H9 (cell line): Measurements from ENCODE around the gene ENPP1. TPM values are rescaled to one million over a fixed set of nuclear protein-coding genes. Genes with fewer than 3 reads are reported as not detected.

ENCODE experiments used
- DNase-seq: peaks from one replicate; pipeline ENCODE4 v3.0.0-alpha.2; 2017
- H2AFZ ChIP-seq: one replicate; pipeline ENCODE4 v1.6.1; 2013; ENCODE audit warnings: mild to moderate bottlenecking, low read length, control low read depth, moderate library complexity
- H2AK5ac ChIP-seq: 2 replicates; pipeline ENCODE4 v1.6.1; 2013; ENCODE audit warnings: low read length, control low read depth, mixed read lengths; ENCODE audit not compliant: insufficient read length
- H2BK120ac ChIP-seq: one replicate; pipeline ENCODE4 v1.6.1; 2013; ENCODE audit warnings: low read depth, mild to moderate bottlenecking, low read length, control low read depth, inconsistent platforms; ENCODE audit not compliant: poor library complexity, severe bottlenecking
- H2BK12ac ChIP-seq: 2 replicates; pipeline ENCODE4 v1.6.1; 2013; ENCODE audit warnings: low read length, control low read depth, mixed read lengths, low read depth; ENCODE audit not compliant: insufficient read length
- H2BK15ac ChIP-seq: 2 replicates; pipeline ENCODE4 v1.6.1; 2013; ENCODE audit warnings: low read depth, low read length, control low read depth
- H2BK20ac ChIP-seq: one replicate; pipeline ENCODE4 v1.6.1; 2013; ENCODE audit warnings: low read depth, mild to moderate bottlenecking, low read length, control low read depth, inconsistent platforms; ENCODE audit not compliant: poor library complexity, severe bottlenecking
- H2BK5ac ChIP-seq: 2 replicates; pipeline ENCODE4 v1.6.1; 2013; ENCODE audit warnings: low read length, control low read depth, mixed read lengths; ENCODE audit not compliant: insufficient read length
- H3K14ac ChIP-seq: 2 replicates; pipeline ENCODE4 v1.6.1; 2013; ENCODE audit warnings: low read length, control low read depth; ENCODE audit not compliant: insufficient read depth
- H3K18ac ChIP-seq: 2 replicates; pipeline ENCODE4 v1.6.1; 2013; ENCODE audit warnings: low read depth, mild to moderate bottlenecking, mixed read lengths, low read length, control low read depth; ENCODE audit not compliant: insufficient read length
- H3K23ac ChIP-seq: 2 replicates; pipeline ENCODE4 v1.6.1; 2013; ENCODE audit warnings: low read length, control low read depth, mixed read lengths, low read depth; ENCODE audit not compliant: insufficient read length
- H3K23me2 ChIP-seq: 2 replicates; pipeline ENCODE4 v1.6.1; 2013; ENCODE audit warnings: low read depth, mild to moderate bottlenecking, mixed read lengths, low read length, control low read depth; ENCODE audit not compliant: insufficient read length, poor library complexity, severe bottlenecking
- H3K27ac ChIP-seq: 2 replicates; pipeline ENCODE4 v1.5.1; 2013; ENCODE audit warnings: low read length, control low read depth, mixed read lengths, low read depth; ENCODE audit not compliant: insufficient read length
- H3K27me3 ChIP-seq: 2 replicates; pipeline ENCODE4 v1.6.1; 2013; ENCODE audit warnings: low read length, control low read depth, inconsistent platforms; ENCODE audit not compliant: insufficient read depth
- H3K4ac ChIP-seq: 2 replicates; pipeline ENCODE4 v1.6.1; 2013; ENCODE audit warnings: low read depth, mild to moderate bottlenecking, control low read depth, inconsistent platforms, low read length, moderate library complexity
- H3K4me1 ChIP-seq: 2 replicates; pipeline ENCODE4 v1.6.1; 2013; ENCODE audit warnings: low read length, control low read depth, inconsistent platforms; ENCODE audit not compliant: insufficient read depth
- H3K4me2 ChIP-seq: 2 replicates; pipeline ENCODE4 v1.6.1; 2013; ENCODE audit warnings: low read length, control low read depth, mixed read lengths; ENCODE audit not compliant: insufficient read length, insufficient read depth
- H3K56ac ChIP-seq: 2 replicates; pipeline ENCODE4 v1.6.1; 2013; ENCODE audit warnings: low read depth, mild to moderate bottlenecking, mixed read lengths, low read length, control low read depth; ENCODE audit not compliant: insufficient read length
- H3K79me1 ChIP-seq: 2 replicates; pipeline ENCODE4 v1.6.1; 2013; ENCODE audit warnings: low read depth, mild to moderate bottlenecking, moderate library complexity, low read length, control low read depth, inconsistent platforms; ENCODE audit not compliant: insufficient read depth, poor library complexity, severe bottlenecking
- H3K79me2 ChIP-seq: 2 replicates; pipeline ENCODE4 v1.6.1; 2013; ENCODE audit warnings: low read length, control low read depth, inconsistent platforms; ENCODE audit not compliant: insufficient read depth
- H3K9ac ChIP-seq: 2 replicates; pipeline ENCODE4 v1.6.1; 2013; ENCODE audit warnings: low read length, control low read depth, mixed read lengths; ENCODE audit not compliant: insufficient read length; ENCODE audit errors: extremely low read depth
- H3K9me3 ChIP-seq: one replicate; pipeline ENCODE4 v1.6.1; 2013; ENCODE audit warnings: low read depth, low read length, inconsistent platforms; ENCODE audit not compliant: control insufficient read depth
- H3T11ph ChIP-seq: one replicate; pipeline ENCODE4 v1.6.1; 2013; ENCODE audit warnings: mild to moderate bottlenecking, low read length, control low read depth, inconsistent platforms
- H4K20me1 ChIP-seq: one replicate; pipeline ENCODE4 v1.6.1; 2013; ENCODE audit not compliant: control insufficient read depth, insufficient read length, insufficient read depth
- H4K5ac ChIP-seq: 2 replicates; pipeline ENCODE4 v1.6.1; 2013; ENCODE audit warnings: low read depth, mild to moderate bottlenecking, mixed read lengths, low read length, control low read depth; ENCODE audit not compliant: insufficient read length
- H4K8ac ChIP-seq: replicated peaks from 2 replicates; pipeline ENCODE4 v1.6.1; 2013; ENCODE audit warnings: low read length, control low read depth, mixed read lengths, low read depth; ENCODE audit not compliant: insufficient read length
- H4K91ac ChIP-seq: 2 replicates; pipeline ENCODE4 v1.6.1; 2013; ENCODE audit warnings: low read depth, mild to moderate bottlenecking, moderate library complexity, mixed read lengths, low read length, control low read depth; ENCODE audit not compliant: insufficient read length
- H3K27ac Mint-ChIP-seq, 3 experiments: 2 replicates in 2 of 3; 3 replicates in 1 of 3; pipeline ENCODE4 v1.8.0; 2020 to 2021; ENCODE audit warnings: mixed read lengths in 3 of 3, mild to moderate bottlenecking in 1 of 3, moderate library complexity in 1 of 3
- H3K27me3 Mint-ChIP-seq: 2 replicates; pipeline ENCODE4 v1.8.0; 2021; ENCODE audit warnings: low read depth, mild to moderate bottlenecking, moderate library complexity, mixed read lengths
- H3K36me3 Mint-ChIP-seq, 3 experiments: 2 replicates in 2 of 3; 3 replicates in 1 of 3; pipeline ENCODE4 v1.8.0; 2020 to 2021; ENCODE audit warnings: low read depth in 3 of 3, mixed read lengths in 3 of 3; ENCODE audit not compliant: insufficient read depth in 1 of 3
- H3K4me1 Mint-ChIP-seq, 2 experiments: 2 replicates each; pipeline ENCODE4 v1.8.0; 2020; ENCODE audit warnings: mixed read lengths in 2 of 2
- H3K4me3 Mint-ChIP-seq, 2 experiments: 2 replicates in 1 of 2; 3 replicates in 1 of 2; pipeline ENCODE4 v1.8.0; 2020 to 2021; ENCODE audit warnings: mild to moderate bottlenecking in 2 of 2, mixed read lengths in 2 of 2, moderate library complexity in 1 of 2
- H3K9me3 Mint-ChIP-seq, 2 experiments: 2 replicates in 1 of 2; 3 replicates in 1 of 2; pipeline ENCODE4 v1.8.0; 2020; ENCODE audit warnings: mild to moderate bottlenecking in 2 of 2, mixed read lengths in 2 of 2, moderate library complexity in 1 of 2
- WGBS: extraction: QIAGEN DNeasy Blood & Tissue Kit; methylation state at CpG from one replicate; pipeline ENCODE4 v1.1.7; 2013; ENCODE audit warnings: missing lambda C conversion rate, low lambda C conversion rate, mixed read lengths; ENCODE audit not compliant: insufficient read length; ENCODE audit errors: extremely low coverage; 5-methylcytosine and 5-hydroxymethylcytosine counted together
- total RNA-seq: library from RNA; stranded (reverse); gene quantifications from 2 replicates; pipeline ENCODE4 v1.2.1, GENCODE V29; 2021
- TF ChIP-seq, protein P1 (sequence below): fragments of 200-600 bp; sonication (generic); conservative IDR thresholded peaks from 3 replicates; pipeline ENCODE4 v1.8.0; 2021; ENCODE audit warnings: antibody characterized with exemption, mild to moderate bottlenecking

The ENPP1 gene
- total RNA-seq, 1 experiment from 2014 or later: 22.5 TPM

DNA sequence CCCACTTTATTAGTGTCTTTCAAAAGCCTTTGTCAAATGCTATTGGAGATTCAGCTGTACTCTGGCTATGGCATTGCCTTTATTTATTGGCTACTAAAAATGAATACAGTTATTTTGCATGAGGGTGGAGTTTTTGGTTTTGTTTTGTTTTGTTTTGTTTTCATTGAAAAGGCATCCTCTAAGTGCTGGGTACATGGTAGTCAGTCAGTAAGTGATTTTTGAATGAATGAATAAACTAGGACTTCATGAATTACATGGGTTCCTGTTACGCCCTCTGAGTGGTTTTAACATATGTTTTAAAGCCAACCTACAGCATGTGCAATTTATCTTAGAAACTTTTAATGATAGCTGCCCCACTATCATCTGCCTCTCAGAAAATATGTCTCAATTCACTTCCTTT lies 38.9 kb upstream of the ENPP1 start:
- no peaks in the 10 kb centered on the region for H3K79me2 ChIP-seq
- no peak overlapping the region for H2BK20ac ChIP-seq
- no peaks in the 10 kb centered on the region for H3K9me3 ChIP-seq
- Mint-ChIP-seq H3K9me3 (no peaks in the 10 kb centered on the region), H3K27ac (no peak overlapping the region), H3K4me3 (no peak overlapping the region), H3K4me1 (peaks cover 4 to 11% of the 10 kb centered on the region in 2 experiments; a peak in 3 of 4 replicates), H3K27me3 (peaks cover 19% of the 10 kb centered on the region), H3K36me3 (no peaks in the 10 kb centered on the region)
- H3K27me3 ChIP-seq: no peaks in the 10 kb centered on the region
- H3K4me2 ChIP-seq: no peak overlapping the region
- TF ChIP-seq, protein P1, sequence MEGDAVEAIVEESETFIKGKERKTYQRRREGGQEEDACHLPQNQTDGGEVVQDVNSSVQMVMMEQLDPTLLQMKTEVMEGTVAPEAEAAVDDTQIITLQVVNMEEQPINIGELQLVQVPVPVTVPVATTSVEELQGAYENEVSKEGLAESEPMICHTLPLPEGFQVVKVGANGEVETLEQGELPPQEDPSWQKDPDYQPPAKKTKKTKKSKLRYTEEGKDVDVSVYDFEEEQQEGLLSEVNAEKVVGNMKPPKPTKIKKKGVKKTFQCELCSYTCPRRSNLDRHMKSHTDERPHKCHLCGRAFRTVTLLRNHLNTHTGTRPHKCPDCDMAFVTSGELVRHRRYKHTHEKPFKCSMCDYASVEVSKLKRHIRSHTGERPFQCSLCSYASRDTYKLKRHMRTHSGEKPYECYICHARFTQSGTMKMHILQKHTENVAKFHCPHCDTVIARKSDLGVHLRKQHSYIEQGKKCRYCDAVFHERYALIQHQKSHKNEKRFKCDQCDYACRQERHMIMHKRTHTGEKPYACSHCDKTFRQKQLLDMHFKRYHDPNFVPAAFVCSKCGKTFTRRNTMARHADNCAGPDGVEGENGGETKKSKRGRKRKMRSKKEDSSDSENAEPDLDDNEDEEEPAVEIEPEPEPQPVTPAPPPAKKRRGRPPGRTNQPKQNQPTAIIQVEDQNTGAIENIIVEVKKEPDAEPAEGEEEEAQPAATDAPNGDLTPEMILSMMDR: no peak
- no peak overlapping the region for H3K27ac ChIP-seq
- H3K23ac ChIP-seq: no peak overlapping the region
- H2BK5ac ChIP-seq: no peak overlapping the region
- no peak overlapping the region for H3K18ac ChIP-seq
- H3K56ac ChIP-seq: no peak overlapping the region
- H4K5ac ChIP-seq: no peak overlapping the region
- no peaks in the 10 kb centered on the region for H3K23me2 ChIP-seq
- no peaks in the 10 kb centered on the region for H3K4me1 ChIP-seq
- H2BK15ac ChIP-seq: no peak overlapping the region
- no peak overlapping the region for H3T11ph ChIP-seq
- H2AFZ ChIP-seq: no peak overlapping the region
- H4K91ac ChIP-seq: no peak overlapping the region
- H2BK120ac ChIP-seq: no peak overlapping the region
- no peak overlapping the region for H3K4ac ChIP-seq
- no CpG with 5 or more reads among the region's 1 CpG for WGBS
- DNase-seq: no peak
- no peak overlapping the region for H2BK12ac ChIP-seq
- no peak overlapping the region for H2AK5ac ChIP-seq
- H4K8ac ChIP-seq: no peak overlapping the region
- no peaks in the 10 kb centered on the region for H4K20me1 ChIP-seq
- H3K14ac ChIP-seq: no peak overlapping the region
- H3K79me1 ChIP-seq: no peaks in the 10 kb centered on the region
- H3K9ac ChIP-seq: no peak overlapping the region
